Suprapubic skin (tissue), 3 donors: ENCODE data around the gene CYP27A1.

Experiments used
- CTCF ChIP-seq, 2 donors: fragments of 200-600 bp in 1 of 2; fragments of 450-650 bp in 1 of 2; sonication (generic) in 1 of 2; IDR thresholded peaks; one replicate each; pipeline ENCODE4 v1.5.1; 2016 to 2019; ENCODE audit warnings: antibody characterized with exemption in 2 of 2, mild to moderate bottlenecking in 1 of 2, moderate library complexity in 1 of 2
- POLR2A ChIP-seq, 2 donors: fragments of 450-650 bp; IDR thresholded peaks; one replicate each; pipeline ENCODE4 v1.6.1; 2017; ENCODE audit warnings: antibody characterized with exemption in 2 of 2, mild to moderate bottlenecking in 2 of 2, moderate library complexity in 2 of 2

GRCh38 chr2:218780046-218780445 is 1.9 kb upstream of the CYP27A1 start:
- TF ChIP-seq CTCF (IDR thresholded peaks at IDR 0.05), result no peak
- no peak for TF ChIP-seq POLR2A (IDR thresholded peaks at IDR 0.05)
